ENCODE data around the gene CAMK2G.
"Not testable (repeated sequence)": the region's sequence is repeated elsewhere in the genome, so short reads cannot be mapped to it uniquely, and the experiment has no call there.

Gene CAMK2G

GRCh38 chr10:73809061-73809818, 65.1 kb downstream of the CAMK2G start:
- no peak for DNase-seq

GRCh38 chr10:73808021-73808815, 66.1 kb downstream of the CAMK2G start:
- DNase-seq = no peak

- DNase-seq = no peak
Measured at GRCh38 chr10:73807471-73807870, 66.9 kb downstream of the CAMK2G start.

- no peak for DNase-seq
Measured at GRCh38 chr10:73806176-73806950, 68.0 kb downstream of the CAMK2G start.

- DNase-seq = no peak
Measured at GRCh38 chr10:73803680-73804286, 70.6 kb downstream of the CAMK2G start.

GRCh38 chr10:73802276-73802991, 71.9 kb downstream of the CAMK2G start:
- no peak for DNase-seq

GRCh38 chr10:73801253-73801590, 73.1 kb downstream of the CAMK2G start:
- no peak for DNase-seq

- no peak for DNase-seq
Measured at GRCh38 chr10:73800560-73801252, 73.6 kb downstream of the CAMK2G start.

GRCh38 chr10:73799899-73800559, 74.3 kb downstream of the CAMK2G start:
- no peak for DNase-seq

GRCh38 chr10:73798927-73799560, 75.3 kb downstream of the CAMK2G start:
- no peak for DNase-seq

- no peak for DNase-seq
Measured at GRCh38 chr10:73798087-73798486, 76.3 kb downstream of the CAMK2G start.

GRCh38 chr10:73797324-73798025, 76.9 kb downstream of the CAMK2G start:
- no peak for DNase-seq

GRCh38 chr10:73796766-73797165, 77.6 kb downstream of the CAMK2G start:
- no peak for DNase-seq

GRCh38 chr10:73796035-73796434, 78.3 kb downstream of the CAMK2G start:
- not testable (repeated sequence) for DNase-seq

GRCh38 chr10:73795491-73795890, 78.9 kb downstream of the CAMK2G start:
- DNase-seq = not testable (repeated sequence)

GRCh38 chr10:73793456-73793855, 80.9 kb downstream of the CAMK2G start:
- no peak for DNase-seq

GRCh38 chr10:73791871-73792400, 82.4 kb downstream of the CAMK2G start:
- DNase-seq = no peak

- DNase-seq = no peak
Measured at GRCh38 chr10:73790886-73791625, 83.3 kb downstream of the CAMK2G start.

GRCh38 chr10:73789659-73790055, 84.7 kb downstream of the CAMK2G start:
- no peak for DNase-seq

All from activated CD4-positive, alpha-beta T cell treated with anti-CD3 and anti-CD28 coated beads, Interleukin-2, amount 50 U/mL, for 4 hours (primary cell).